Measurements from ENCODE around the gene RAB31. TPM values are rescaled to one million over a fixed set of nuclear protein-coding genes. Genes with fewer than 3 reads are reported as not detected.
A peak's percentile ranks its signal among the peaks of the same experiment; 100 is the strongest.
"Not testable (repeated sequence)": the region's sequence is repeated elsewhere in the genome, so short reads cannot be mapped to it uniquely, and the experiment has no call there.

RAB31 gene, protein sequence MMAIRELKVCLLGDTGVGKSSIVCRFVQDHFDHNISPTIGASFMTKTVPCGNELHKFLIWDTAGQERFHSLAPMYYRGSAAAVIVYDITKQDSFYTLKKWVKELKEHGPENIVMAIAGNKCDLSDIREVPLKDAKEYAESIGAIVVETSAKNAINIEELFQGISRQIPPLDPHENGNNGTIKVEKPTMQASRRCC
- total RNA-seq (2012; rRNA removed), result 39.8 and 48.1 TPM in 2 replicates

DNA sequence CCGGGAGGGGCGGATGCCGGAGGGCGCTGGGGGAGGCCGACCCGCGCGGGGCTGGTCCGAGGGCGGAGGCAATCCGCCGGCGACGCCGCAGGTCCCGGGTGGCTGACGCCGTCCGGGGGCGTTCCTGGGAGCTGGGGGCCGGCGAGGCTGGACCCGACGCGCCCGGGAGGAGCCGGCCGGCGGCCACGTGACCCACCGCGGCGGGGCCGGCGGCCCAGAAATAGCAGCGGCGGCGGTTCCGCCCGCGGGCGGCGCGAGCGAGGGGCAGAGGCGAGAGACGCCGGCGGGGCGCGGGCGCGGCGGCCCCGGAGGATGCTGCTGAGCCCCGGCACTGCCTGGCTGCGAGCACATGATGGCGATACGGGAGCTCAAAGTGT is at the start of gene RAB31:
TSS of gene RAB31 (plus strand) at position 245 of the 377 bp plus-strand sequence. CDS start at position 350, 105 bp downstream.
- peak within 1 kb of the TSS; percentile 81 for H3K9ac ChIP-seq (ENCODE audit: low read depth, low read length)
- no peaks in the 10 kb centered on the region for H3K36me3 ChIP-seq (ENCODE audit: insufficient read depth, low read length)
- H3K4me3 ChIP-seq (ENCODE audit: low read length), result peak within 1 kb of the TSS; percentile 84
- H3K9me3 ChIP-seq (replicated peaks; ENCODE audit: low read length), result no peaks in the 10 kb centered on the region
- H3K4me2 ChIP-seq (ENCODE audit: low read length), result peak within 1 kb of the TSS; percentile 96
- no peaks in the 10 kb centered on the region for H3K27me3 ChIP-seq (ENCODE audit: control insufficient read depth, insufficient read depth, low read length)
- peaks cover 35% of the 10 kb centered on the region for H3K4me1 ChIP-seq (ENCODE audit: control insufficient read depth, insufficient read depth, low read length)

DNA sequence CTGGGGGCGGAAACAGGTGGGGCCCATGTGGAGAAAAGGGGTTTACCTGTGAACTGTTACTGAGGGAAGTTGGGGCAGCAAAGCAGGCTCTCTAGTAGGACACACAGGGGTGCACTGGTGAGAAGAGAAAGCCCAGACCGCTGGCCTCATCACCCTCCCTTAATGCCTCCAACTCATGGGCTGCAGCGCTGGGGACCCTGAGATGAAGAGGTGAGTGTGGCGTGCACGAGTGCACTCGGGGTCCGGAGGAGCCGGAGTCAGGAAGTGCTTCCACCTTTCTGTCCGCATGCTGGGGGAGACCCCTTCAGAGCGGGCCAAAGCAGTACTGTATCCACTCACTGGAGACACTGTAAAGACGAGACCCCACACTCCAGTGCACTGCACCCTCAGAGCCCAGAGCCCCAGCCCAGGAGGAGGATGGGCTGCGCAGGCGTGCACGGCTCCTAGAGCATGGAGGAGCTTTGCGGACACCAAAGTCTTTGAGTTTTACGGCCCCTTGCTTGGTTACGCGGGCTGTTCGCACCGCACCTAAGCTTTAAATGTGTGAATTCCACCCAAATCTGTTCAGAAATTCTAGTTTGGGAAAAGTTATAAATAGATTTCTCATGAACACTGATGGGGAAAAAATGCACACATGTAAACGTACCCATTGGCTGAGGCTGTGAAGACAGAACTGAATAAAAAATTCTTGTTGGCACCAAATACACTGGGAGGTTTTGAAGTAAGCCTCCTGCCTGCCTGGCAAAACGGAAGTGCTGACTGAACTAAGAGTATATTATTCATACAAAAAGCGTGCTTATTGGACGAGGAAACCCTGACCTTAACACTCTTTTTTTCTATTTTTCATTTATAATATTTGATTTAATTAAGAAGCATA is 48.4 kb upstream of the RAB31 start:
- H3K4me1 ChIP-seq (ENCODE audit: control insufficient read depth, insufficient read depth, low read length), result no peaks in the 10 kb centered on the region
- H3K27me3 ChIP-seq (ENCODE audit: control insufficient read depth, insufficient read depth, low read length), result no peaks in the 10 kb centered on the region
- H3K4me3 ChIP-seq (ENCODE audit: low read length), result no peak overlapping the region
- no peaks in the 10 kb centered on the region for H3K36me3 ChIP-seq (ENCODE audit: insufficient read depth, low read length)
- no peak overlapping the region for H3K9ac ChIP-seq (ENCODE audit: low read depth, low read length)
- H3K9me3 ChIP-seq (replicated peaks; ENCODE audit: low read length), result no peaks in the 10 kb centered on the region
- no peak overlapping the region for H3K4me2 ChIP-seq (ENCODE audit: low read length)

DNA sequence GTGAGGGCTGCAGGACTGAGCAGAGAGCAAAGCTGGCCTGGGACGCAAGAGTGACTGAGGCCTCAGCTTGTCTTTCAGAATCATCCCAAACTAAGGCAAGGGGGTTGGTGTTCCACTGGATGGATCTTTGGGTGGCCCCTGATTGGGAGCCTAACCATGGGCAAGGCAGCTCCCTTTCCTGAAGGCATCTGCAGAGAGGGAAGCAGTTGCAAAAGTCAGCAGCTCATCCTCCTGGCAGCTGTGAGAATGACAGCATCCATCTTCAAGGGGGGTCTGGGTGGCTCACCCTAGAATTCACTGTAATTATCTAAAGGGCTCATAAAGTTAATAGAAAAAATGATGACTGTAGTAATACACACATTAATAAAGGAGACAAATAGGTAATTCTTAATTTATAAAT is 46.5 kb upstream of the RAB31 start:
- Histone ChIP-seq H3K9ac (ENCODE audit: low read depth, low read length) (no peak overlapping the region), H3K36me3 (ENCODE audit: insufficient read depth, low read length) (no peaks in the 10 kb centered on the region), H3K4me2 (ENCODE audit: low read length) (no peak overlapping the region), H3K27me3 (ENCODE audit: control insufficient read depth, insufficient read depth, low read length) (no peaks in the 10 kb centered on the region), H3K4me3 (ENCODE audit: low read length) (no peak overlapping the region), H3K4me1 (ENCODE audit: control insufficient read depth, insufficient read depth, low read length) (no peaks in the 10 kb centered on the region), H3K9me3 (replicated peaks; ENCODE audit: low read length) (no peaks in the 10 kb centered on the region)

DNA sequence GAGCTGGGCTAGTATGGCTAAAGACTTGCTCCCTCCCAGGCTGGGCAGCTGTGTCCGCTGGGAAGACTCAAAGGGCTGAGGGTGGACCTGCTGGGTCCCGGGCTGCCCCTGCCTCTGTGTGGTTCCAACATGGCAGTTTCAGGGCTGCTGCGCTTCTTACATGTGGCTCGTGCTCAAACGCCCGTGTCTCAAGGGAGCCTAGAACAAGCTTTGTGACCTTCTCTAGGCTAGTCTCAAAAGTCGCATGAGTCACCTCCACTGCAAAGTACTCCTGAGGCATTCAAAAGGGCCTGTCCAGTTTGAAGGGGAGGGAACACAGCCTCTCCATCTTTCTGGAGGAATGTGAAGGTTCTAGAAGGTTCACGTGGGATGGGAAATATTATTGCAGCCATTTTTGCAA is 44.7 kb upstream of the RAB31 start:
- no peaks in the 10 kb centered on the region for H3K9me3 ChIP-seq (replicated peaks; ENCODE audit: low read length)
- H3K4me1 ChIP-seq (ENCODE audit: control insufficient read depth, insufficient read depth, low read length), result no peaks in the 10 kb centered on the region
- H3K36me3 ChIP-seq (ENCODE audit: insufficient read depth, low read length), result no peaks in the 10 kb centered on the region
- no peak overlapping the region for H3K4me2 ChIP-seq (ENCODE audit: low read length)
- H3K4me3 ChIP-seq (ENCODE audit: low read length), result no peak overlapping the region
- H3K27me3 ChIP-seq (ENCODE audit: control insufficient read depth, insufficient read depth, low read length), result no peaks in the 10 kb centered on the region
- H3K9ac ChIP-seq (ENCODE audit: low read depth, low read length), result no peak overlapping the region

DNA sequence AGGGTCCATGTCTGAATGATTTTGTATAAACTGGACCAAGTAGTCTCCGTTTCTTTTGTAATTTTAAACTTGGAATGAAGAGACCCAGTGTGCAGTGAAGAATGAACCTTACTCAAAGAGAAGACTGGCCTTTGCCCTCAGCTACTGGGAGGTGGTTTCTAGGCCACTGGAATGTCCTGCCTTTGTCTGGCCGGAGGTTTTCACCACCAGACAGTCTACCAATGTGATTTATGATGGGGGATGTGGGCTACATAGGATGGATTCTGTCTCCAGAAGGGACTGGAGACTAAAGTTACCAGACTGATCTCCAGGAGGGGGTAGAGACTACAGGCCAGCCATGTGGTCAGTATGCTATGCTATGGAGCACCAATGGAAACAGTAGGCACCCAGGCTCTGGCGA is 42.8 kb upstream of the RAB31 start:
- no peaks in the 10 kb centered on the region for H3K9me3 ChIP-seq (replicated peaks; ENCODE audit: low read length)
- no peak overlapping the region for H3K4me2 ChIP-seq (ENCODE audit: low read length)
- H3K4me3 ChIP-seq (ENCODE audit: low read length), result no peak overlapping the region
- H3K4me1 ChIP-seq (ENCODE audit: control insufficient read depth, insufficient read depth, low read length), result no peaks in the 10 kb centered on the region
- no peaks in the 10 kb centered on the region for H3K36me3 ChIP-seq (ENCODE audit: insufficient read depth, low read length)
- H3K27me3 ChIP-seq (ENCODE audit: control insufficient read depth, insufficient read depth, low read length), result no peaks in the 10 kb centered on the region
- no peak overlapping the region for H3K9ac ChIP-seq (ENCODE audit: low read depth, low read length)

DNA sequence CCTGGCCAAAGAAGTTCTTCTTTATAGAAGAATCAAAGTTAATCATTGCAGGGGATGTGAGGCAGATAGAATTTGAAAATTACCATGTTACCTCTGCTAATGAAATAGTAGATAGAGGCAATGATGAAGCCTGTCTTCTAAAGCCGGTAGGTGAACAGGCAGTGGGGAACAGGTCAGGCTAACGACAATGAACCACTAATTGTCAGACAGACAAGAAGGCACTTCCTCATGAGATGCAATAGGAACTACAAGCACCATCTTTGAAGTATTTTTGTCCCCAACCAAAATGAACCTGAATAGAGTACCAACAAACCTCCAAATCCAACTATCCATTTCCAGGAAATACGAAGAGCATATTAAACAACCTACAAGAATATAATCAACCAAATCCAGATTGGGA is 41.6 kb upstream of the RAB31 start:
- Histone ChIP-seq H3K4me3 (ENCODE audit: low read length) (no peak overlapping the region), H3K4me1 (ENCODE audit: control insufficient read depth, insufficient read depth, low read length) (no peaks in the 10 kb centered on the region), H3K9me3 (replicated peaks; ENCODE audit: low read length) (no peaks in the 10 kb centered on the region), H3K36me3 (ENCODE audit: insufficient read depth, low read length) (no peaks in the 10 kb centered on the region), H3K27me3 (ENCODE audit: control insufficient read depth, insufficient read depth, low read length) (no peaks in the 10 kb centered on the region), H3K9ac (ENCODE audit: low read depth, low read length) (no peak overlapping the region), H3K4me2 (ENCODE audit: low read length) (no peak overlapping the region)

DNA sequence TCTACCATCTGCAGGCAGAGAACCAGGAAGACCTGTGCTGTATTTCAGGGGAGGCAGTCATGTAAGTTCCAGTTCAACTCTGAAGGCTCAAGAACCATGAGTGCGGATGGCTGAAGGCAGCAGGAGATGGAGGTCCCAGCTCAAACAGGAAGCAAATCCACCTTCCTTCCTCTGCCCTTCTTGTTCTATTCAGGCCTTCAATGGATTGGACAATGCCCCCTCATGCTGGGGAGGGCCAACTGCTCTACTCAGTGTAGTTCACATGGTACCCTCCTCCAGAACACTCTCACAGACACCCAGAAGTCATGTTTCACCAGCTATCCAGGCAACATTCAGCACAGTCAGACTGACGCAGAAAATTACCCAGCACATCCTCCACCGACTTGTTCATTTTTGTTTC is 39.1 kb upstream of the RAB31 start:
- no peaks in the 10 kb centered on the region for H3K9me3 ChIP-seq (replicated peaks; ENCODE audit: low read length)
- peaks cover 3% of the 10 kb centered on the region for H3K4me1 ChIP-seq (ENCODE audit: control insufficient read depth, insufficient read depth, low read length)

DNA sequence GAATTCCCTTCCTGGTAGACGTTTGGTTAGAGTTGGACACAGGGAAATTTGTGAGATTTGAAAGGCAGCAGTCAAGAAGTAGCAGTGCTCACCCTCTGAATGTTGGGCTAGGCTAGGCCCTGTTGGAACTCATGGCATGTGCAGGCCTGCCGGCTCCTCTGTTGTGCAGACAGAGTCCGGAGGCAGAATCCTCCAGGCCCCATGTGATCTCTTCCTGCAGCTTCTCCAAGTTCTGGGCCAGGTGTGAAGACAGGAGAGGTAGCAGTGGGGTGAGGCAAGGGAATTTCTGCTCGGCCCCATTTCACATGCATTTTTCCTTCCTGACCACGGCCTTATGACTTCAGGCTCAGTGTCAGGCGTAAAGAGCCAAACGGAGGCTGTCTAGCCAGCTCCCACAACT is 36.9 kb upstream of the RAB31 start:
- no peaks in the 10 kb centered on the region for H3K36me3 ChIP-seq (ENCODE audit: insufficient read depth, low read length)
- H3K9ac ChIP-seq (ENCODE audit: low read depth, low read length), result no peak overlapping the region
- peaks cover 10% of the 10 kb centered on the region for H3K4me1 ChIP-seq (ENCODE audit: control insufficient read depth, insufficient read depth, low read length)
- no peaks in the 10 kb centered on the region for H3K9me3 ChIP-seq (replicated peaks; ENCODE audit: low read length)
- no peaks in the 10 kb centered on the region for H3K27me3 ChIP-seq (ENCODE audit: control insufficient read depth, insufficient read depth, low read length)
- no peak overlapping the region for H3K4me3 ChIP-seq (ENCODE audit: low read length)
- no peak overlapping the region for H3K4me2 ChIP-seq (ENCODE audit: low read length)

More for the DNA sequence above, 39.1 kb upstream of the RAB31 start:
- H3K27me3 ChIP-seq (ENCODE audit: control insufficient read depth, insufficient read depth, low read length), result no peaks in the 10 kb centered on the region
- no peak overlapping the region for H3K4me3 ChIP-seq (ENCODE audit: low read length)
- H3K36me3 ChIP-seq (ENCODE audit: insufficient read depth, low read length), result no peaks in the 10 kb centered on the region
- no peak overlapping the region for H3K9ac ChIP-seq (ENCODE audit: low read depth, low read length)
- no peak overlapping the region for H3K4me2 ChIP-seq (ENCODE audit: low read length)

DNA sequence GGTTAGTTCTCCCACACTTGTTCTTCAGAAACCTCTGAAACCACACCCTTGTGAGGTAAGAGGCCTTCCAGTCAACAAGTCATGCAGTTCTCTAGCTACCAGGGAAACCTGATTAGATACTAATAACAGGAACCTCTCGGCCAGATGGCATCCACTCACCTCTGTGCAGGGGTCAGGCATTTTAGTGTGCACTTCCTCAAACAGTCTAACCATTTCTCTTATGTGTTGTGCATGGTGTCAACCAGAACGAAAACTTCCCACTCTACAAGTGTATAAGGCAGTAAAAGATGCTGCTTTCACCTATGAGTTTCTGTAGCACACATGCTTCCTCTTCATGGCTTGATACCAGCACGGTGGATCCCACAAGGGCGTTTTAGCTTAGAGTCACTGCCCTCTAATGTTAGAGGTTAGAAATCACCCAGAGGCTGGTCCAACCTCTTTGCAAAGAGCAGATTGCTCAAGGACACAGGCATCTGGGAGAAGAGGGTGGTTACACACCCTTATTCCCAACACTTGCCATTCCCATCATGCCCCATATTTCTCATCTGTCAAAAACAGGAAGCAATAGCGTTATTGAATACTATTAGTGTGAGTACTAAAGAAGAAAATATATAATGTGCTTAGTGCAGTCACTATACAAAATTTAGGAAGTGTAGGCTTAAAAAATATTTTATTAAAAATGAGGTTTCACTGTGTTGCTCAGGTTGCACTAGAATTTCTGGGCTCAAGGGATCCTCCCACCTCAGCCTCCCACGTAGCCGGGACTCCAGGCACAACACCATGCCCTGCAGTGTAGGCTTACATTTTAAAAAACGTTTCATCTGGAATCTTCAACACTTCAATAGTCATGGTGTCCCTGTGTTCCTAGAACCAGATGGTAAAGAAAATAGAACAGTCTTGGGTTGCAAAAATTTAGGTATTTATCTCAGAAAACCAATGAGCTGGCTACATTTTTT is 34.5 kb upstream of the RAB31 start:
- H3K27me3 ChIP-seq (ENCODE audit: control insufficient read depth, insufficient read depth, low read length), result no peaks in the 10 kb centered on the region
- H3K4me2 ChIP-seq (ENCODE audit: low read length), result no peak overlapping the region
- peaks cover 3% of the 10 kb centered on the region for H3K9me3 ChIP-seq (replicated peaks; ENCODE audit: low read length)
- no peaks in the 10 kb centered on the region for H3K36me3 ChIP-seq (ENCODE audit: insufficient read depth, low read length)
- H3K4me3 ChIP-seq (ENCODE audit: low read length), result no peak overlapping the region
- no peak overlapping the region for H3K9ac ChIP-seq (ENCODE audit: low read depth, low read length)
- peaks cover 10% of the 10 kb centered on the region for H3K4me1 ChIP-seq (ENCODE audit: control insufficient read depth, insufficient read depth, low read length)

DNA sequence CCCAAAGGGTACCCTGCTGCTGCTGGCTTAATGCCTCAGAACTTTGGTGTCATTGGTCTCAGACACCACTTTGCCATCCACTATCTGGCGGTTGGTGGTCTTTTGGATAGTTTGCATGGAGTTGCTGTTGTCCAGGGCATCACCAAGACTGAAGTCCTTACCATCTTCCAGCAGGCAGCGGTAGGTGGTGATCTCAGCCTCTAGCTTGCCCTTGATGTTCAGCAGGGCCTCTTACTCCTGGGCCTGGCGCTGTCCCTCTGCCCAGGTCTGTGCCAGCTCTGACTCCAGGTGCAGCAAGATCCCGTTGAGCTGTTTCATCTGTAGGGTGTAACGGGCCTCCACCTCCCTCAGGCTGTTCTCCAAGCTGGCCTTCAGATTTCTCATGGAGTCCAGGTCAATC is 29.9 kb upstream of the RAB31 start:
- H3K9me3 ChIP-seq (replicated peaks; ENCODE audit: low read length); H3K36me3 ChIP-seq (ENCODE audit: insufficient read depth, low read length); H3K4me1 ChIP-seq (ENCODE audit: control insufficient read depth, insufficient read depth, low read length); H3K4me3 ChIP-seq (ENCODE audit: low read length); H3K27me3 ChIP-seq (ENCODE audit: control insufficient read depth, insufficient read depth, low read length); H3K4me2 ChIP-seq (ENCODE audit: low read length); H3K9ac ChIP-seq (ENCODE audit: low read depth, low read length): not testable (repeated sequence)

DNA sequence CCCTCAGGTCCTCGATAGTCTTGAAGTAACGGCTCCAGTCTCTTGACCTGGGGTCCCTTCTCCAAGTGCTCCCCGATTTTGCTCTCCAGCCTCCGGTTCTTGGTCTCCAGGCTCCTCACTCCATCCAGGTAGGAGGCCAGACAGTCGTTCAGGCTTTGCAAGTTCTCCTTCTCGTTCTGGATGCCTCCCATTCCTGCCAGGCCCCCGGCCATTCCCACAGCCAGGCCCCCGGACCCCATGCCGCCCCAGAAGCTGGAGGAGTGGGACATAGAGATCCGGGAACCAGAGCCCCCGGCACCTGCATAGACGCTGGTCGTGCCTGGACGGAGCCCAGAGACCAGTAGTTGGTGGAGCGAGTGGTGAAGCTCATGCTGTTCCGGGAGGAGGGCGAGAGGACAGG is 29.0 kb upstream of the RAB31 start:
- Histone ChIP-seq H3K4me2 (ENCODE audit: low read length) (no peak overlapping the region), H3K4me1 (ENCODE audit: control insufficient read depth, insufficient read depth, low read length) (peaks cover 15% of the 10 kb centered on the region), H3K36me3 (ENCODE audit: insufficient read depth, low read length) (no peaks in the 10 kb centered on the region), H3K4me3 (ENCODE audit: low read length) (no peak overlapping the region), H3K27me3 (ENCODE audit: control insufficient read depth, insufficient read depth, low read length) (no peaks in the 10 kb centered on the region), H3K9ac (ENCODE audit: low read depth, low read length) (no peak overlapping the region), H3K9me3 (replicated peaks; ENCODE audit: low read length) (peaks cover 3% of the 10 kb centered on the region)
